Right lobe of liver (tissue), 6 donors: ENCODE measurements around the gene KISS1R. TPM values are rescaled to one million over a fixed set of nuclear protein-coding genes. Genes with fewer than 3 reads are reported as not detected.
A peak's percentile ranks its signal among the peaks of the same experiment; 100 is the strongest.

ENCODE experiments used
- ATAC-seq, 4 donors: fragments of 200-7000 bp; cut with Tn5 transposase; one replicate each; pipeline ENCODE4 v1.9.1; 2020; ENCODE audit warnings: mild to moderate bottlenecking in 4 of 4, moderate library complexity in 4 of 4
- DNase-seq, 3 donors: peaks; one replicate each; pipeline ENCODE4 v3.0.0-alpha.2; 2020
- H3K27ac ChIP-seq, 3 donors: fragments of 200-600 bp; one replicate each; pipeline ENCODE4 v1.8.0; 2022
- H3K27me3 ChIP-seq, 2 donors: fragments of 200-600 bp; one replicate each; pipeline ENCODE4 v1.8.0; 2022
- H3K36me3 ChIP-seq, 4 donors: fragments of 200-600 bp; sonication (generic) in 1 of 4; one replicate each; pipeline versions ENCODE4 v1.5.1 to v1.8.0; 2017 to 2022; ENCODE audit warnings: control low read depth in 1 of 4
- H3K4me1 ChIP-seq, 4 donors: fragments of 200-600 bp; sonication (generic) in 1 of 4; one replicate each; pipeline versions ENCODE4 v1.5.1 to v1.8.0; 2017 to 2022; ENCODE audit warnings: control low read depth in 1 of 4
- H3K4me3 ChIP-seq, 3 donors: fragments of 200-600 bp; one replicate each; pipeline ENCODE4 v1.8.0; 2022
- H3K9me3 ChIP-seq, 4 donors: fragments of 200-600 bp; sonication (generic) in 1 of 4; one replicate each; pipeline versions ENCODE4 v1.5.1 to v1.8.0; 2017 to 2022; ENCODE audit warnings: control low read depth in 1 of 4
- POLR2A ChIP-seq: fragments of 450-650 bp; IDR thresholded peaks from one replicate; pipeline ENCODE4 v1.6.1; 2017; ENCODE audit warnings: antibody characterized with exemption, mild to moderate bottlenecking
- WGBS: methylation state at CpG from one replicate; pipeline ENCODE4 v1.1.6; 2018; ENCODE audit warnings: low coverage, low lambda C conversion rate; ENCODE audit not compliant: insufficient coverage; ENCODE audit errors: missing lambda C conversion rate; 5-methylcytosine and 5-hydroxymethylcytosine counted together
- intact Hi-C, 2 donors: fragments of 100-400 bp; cut with DNase I; formaldehyde crosslinking; loops; one replicate each; pipeline versions ENCODE4 v1.11.2 to v1.14.1; 2022
- total RNA-seq, 6 experiments: library from RNA; depleted of rRNA in 2 of 6; stranded (reverse); fragments of >200 nt in 2 of 6; fragmentation: NEBNext Ultra II Directional in 3 of 6; extraction: Animal tissue kit (Norgen Biotek cat#: 25700) in 3 of 6; gene quantifications; one replicate each; pipeline versions ENCODE4 v1.1.0 to v1.2.4, GENCODE V29; 2016 to 2023
- TF ChIP-seq, protein P1 (sequence below), 4 donors: fragments of 200-600 bp in 3 of 4; fragments of 450-650 bp in 1 of 4; IDR thresholded peaks; one replicate each; pipeline versions ENCODE4 v1.5.1 to v1.8.0; 2016 to 2022; ENCODE audit warnings: antibody characterized with exemption in 4 of 4, mild to moderate bottlenecking in 2 of 4
- donor health status: DM: no; HTN: yes; CAD: no.
- donor health status: DM: no; HTN: no; CAD: no.
- donor health status: DM: no; HTN: no; CAD: no.
- donor health status: DM: no; HTN: yes; CAD: no.
- donor health status: DM: no; HTN: yes; CAD: no.

Gene KISS1R
- total RNA-seq, 6 experiments from 2014 or later, result 0.47 TPM; not detected in 5

DNA sequence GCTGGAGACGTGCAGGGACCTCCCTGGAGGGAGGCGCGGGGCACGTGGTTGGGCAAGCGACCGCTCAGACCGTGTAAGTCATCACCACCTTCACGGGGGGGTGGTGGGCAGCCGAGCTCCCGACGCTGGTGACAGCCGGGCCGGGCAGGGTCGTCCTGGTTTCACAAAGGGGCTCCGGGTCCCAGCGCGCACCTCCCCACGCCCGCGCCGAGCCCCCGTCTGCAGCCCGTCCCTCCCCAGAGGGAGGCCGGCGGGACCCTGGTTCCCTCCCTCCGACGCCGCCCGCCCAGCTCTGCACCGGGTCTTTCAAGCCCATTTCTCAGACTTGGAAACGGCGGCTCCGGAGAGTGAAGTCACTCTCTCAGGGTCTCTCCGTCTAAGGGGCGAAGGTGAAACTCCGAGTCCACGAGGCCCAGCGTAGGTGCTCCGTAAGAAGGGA is 8.0 kb downstream of the KISS1R start:
- H3K27me3 ChIP-seq, result peaks cover 0 to 14% of the 10 kb centered on the region in 2 donors
- peaks cover 0 to 14% (median 2%) of the 10 kb centered on the region in 4 donors for H3K4me1 ChIP-seq
- H3K9me3 ChIP-seq, result no peaks in the 10 kb centered on the region
- 0% methylated on average over 11 of the region's 39 CpGs for WGBS
- DNase-seq (peak in 2 of 3 donors; percentile 51 to 74), ATAC-seq (peak; percentile 44 to 62 (median 54))
- H3K4me3 ChIP-seq, result peak overlapping the region; percentile 72 to 85 (median 76)
- H3K27ac ChIP-seq, result peak overlapping the region; percentile 74 to 86 (median 84)
- no peak for TF ChIP-seq POLR2A
- TF ChIP-seq, protein P1, sequence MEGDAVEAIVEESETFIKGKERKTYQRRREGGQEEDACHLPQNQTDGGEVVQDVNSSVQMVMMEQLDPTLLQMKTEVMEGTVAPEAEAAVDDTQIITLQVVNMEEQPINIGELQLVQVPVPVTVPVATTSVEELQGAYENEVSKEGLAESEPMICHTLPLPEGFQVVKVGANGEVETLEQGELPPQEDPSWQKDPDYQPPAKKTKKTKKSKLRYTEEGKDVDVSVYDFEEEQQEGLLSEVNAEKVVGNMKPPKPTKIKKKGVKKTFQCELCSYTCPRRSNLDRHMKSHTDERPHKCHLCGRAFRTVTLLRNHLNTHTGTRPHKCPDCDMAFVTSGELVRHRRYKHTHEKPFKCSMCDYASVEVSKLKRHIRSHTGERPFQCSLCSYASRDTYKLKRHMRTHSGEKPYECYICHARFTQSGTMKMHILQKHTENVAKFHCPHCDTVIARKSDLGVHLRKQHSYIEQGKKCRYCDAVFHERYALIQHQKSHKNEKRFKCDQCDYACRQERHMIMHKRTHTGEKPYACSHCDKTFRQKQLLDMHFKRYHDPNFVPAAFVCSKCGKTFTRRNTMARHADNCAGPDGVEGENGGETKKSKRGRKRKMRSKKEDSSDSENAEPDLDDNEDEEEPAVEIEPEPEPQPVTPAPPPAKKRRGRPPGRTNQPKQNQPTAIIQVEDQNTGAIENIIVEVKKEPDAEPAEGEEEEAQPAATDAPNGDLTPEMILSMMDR (IDR thresholded peaks at IDR 0.05), result no peak
- intact Hi-C loops, result no loop called here
- no peaks in the 10 kb centered on the region for H3K36me3 ChIP-seq

DNA sequence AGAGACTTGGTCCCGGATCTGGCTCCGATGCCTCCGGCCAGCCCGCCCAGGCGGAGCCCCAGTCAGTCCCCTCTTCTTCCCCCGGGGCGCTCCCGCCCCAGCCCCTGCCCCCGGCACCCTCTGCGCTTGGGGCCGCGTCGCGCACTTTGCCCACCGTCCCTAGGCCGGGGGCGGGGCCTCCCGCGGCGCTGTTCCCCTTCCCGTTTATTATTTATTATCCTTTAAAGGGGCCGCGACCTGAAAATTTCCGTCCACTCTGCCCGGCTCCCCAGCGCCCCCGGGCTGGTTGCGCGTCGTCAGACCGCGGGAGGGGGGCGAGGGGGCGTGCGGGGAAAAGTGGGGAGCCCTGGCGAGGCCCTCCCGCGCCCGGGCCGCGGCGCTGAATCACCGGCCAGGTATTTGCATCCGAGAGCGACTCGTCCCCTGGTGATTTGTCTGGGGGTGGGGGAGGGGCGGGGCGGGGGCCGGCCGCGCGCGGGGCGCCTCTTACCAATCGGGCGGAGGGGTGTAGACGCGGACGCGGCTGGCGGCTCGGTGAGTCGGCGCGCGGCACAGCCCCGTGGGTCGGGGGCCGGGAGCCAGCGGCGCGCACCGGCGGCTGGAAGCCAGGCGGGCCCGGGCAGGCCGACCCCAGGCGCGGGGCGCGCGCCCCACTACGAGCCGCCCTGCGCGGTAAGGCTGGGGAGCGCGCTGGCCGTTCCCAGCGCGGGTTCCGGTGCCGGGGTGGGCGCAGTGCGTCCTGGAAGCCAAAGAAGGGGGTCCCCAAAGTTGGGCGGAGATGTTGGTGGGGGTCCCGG is 8.6 kb downstream of the KISS1R start, which contains the start of gene ARID3A:
Gene ARID3A (plus strand): TSS at position 510 of the 797 bp plus-strand sequence. CDS start 3,494 bp downstream, outside the sequence.
- ATAC-seq (peak; percentile 69 to 80 (median 74)), DNase-seq (peak; percentile 77 to 81 (median 78))
- H3K27ac ChIP-seq, result peak within 1 kb of the TSS; percentile 74 to 86 (median 84)
- peaks cover 0 to 8% (median 2%) of the 10 kb centered on the region in 4 donors for H3K4me1 ChIP-seq
- no peaks in the 10 kb centered on the region for H3K9me3 ChIP-seq
- TF ChIP-seq, protein P1 (IDR thresholded peaks at IDR 0.05), result no peak
- peak; percentile 29 for TF ChIP-seq POLR2A
- peaks cover 0 to 8% of the 10 kb centered on the region in 2 donors for H3K27me3 ChIP-seq
- WGBS, result 0% methylated on average over 14 of the region's 97 CpGs
- no peaks in the 10 kb centered on the region for H3K36me3 ChIP-seq
- peak within 1 kb of the TSS; percentile 72 to 85 (median 76) for H3K4me3 ChIP-seq
- intact Hi-C loops, result no loop called here

DNA sequence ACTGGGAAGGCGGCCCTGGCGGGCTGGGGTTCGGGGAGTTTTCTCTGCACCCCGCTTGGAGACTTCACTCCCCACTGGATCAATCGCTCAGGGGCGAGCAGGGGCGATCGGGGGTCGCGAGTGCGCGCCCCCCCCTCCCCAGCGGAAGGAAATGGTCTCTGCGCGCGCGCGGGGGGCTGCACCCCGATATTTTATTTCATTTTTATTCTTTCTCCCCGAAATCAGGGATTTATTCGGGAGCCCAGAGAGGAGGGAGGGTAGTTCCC is 9.1 kb downstream of the KISS1R start:
- DNase-seq (no peak), ATAC-seq (no peak)
- Histone ChIP-seq H3K36me3 (no peaks in the 10 kb centered on the region), H3K27me3 (peaks cover 0 to 2% of the 10 kb centered on the region in 2 donors), H3K27ac (peak overlapping the region in 2 of 3 donors; percentile 33 to 86), H3K9me3 (no peaks in the 10 kb centered on the region), H3K4me1 (peaks cover 0 to 8% (median 2%) of the 10 kb centered on the region in 4 donors), H3K4me3 (peak overlapping the region; percentile 72 to 85 (median 76))
- no peak for TF ChIP-seq POLR2A
- TF ChIP-seq, protein P1 (IDR thresholded peaks at IDR 0.05), result no peak
- intact Hi-C loops, result no loop called here
- 0% methylated on average over 7 of the region's 21 CpGs for WGBS

DNA sequence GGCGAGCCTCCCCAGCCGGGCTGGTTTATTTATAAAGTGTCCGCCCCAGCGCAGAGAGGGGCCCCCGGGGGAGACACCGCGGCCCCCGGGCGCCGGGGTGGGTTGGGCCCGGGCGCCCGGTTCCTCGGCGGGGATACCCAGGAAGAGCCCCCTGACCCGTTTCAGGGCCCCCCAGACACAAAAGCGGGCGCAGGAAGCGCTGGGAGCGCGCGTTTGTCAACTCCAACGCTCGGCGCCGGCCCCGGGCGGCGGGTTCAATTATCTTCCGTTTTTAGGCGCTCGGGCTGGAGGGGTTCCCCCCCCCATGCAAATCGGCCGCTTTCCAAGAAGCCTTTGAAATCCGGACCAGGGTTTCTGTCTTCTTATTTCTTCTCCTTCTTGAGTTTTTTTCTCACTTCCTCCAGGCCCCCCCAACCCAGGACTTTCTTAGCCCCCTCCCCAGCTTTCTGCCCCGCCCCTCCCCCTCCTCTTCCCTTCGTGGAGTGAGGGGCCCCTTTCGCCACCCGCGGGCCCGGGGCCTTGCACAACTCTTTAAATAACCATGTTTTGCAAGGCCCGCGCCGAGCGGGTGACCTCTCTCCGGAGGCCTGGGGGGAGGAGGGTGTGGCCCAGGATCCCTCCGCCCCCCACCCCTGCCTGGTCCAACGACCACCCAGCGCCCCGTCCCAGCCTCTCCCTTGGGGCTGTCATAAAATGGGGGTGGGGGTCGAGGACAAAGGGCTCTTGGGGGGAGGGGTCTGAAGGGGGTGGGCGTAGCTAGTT is 9.6 kb downstream of the KISS1R start:
- H3K4me1 ChIP-seq, result peaks cover 0 to 8% (median 2%) of the 10 kb centered on the region in 4 donors
- peak overlapping the region; percentile 72 to 85 (median 76) for H3K4me3 ChIP-seq
- no peaks in the 10 kb centered on the region for H3K9me3 ChIP-seq
- DNase-seq (peak; percentile 80 to 85 (median 85)), ATAC-seq (peak; percentile 33 to 71 (median 54))
- H3K36me3 ChIP-seq, result no peaks in the 10 kb centered on the region
- peak overlapping the region in 2 of 3 donors; percentile 33 to 86 for H3K27ac ChIP-seq
- TF ChIP-seq, protein P1 (IDR thresholded peaks at IDR 0.05), result no peak
- TF ChIP-seq POLR2A, result no peak
- intact Hi-C loops, result no loop called here
- 1% methylated on average over 20 of the region's 52 CpGs for WGBS
- no peaks in the 10 kb centered on the region for H3K27me3 ChIP-seq
